ENCODE data around the gene SPECC1L.
"Not testable (repeated sequence)": the region's sequence is repeated elsewhere in the genome, so short reads cannot be mapped to it uniquely, and the experiment has no call there.

- TF ChIP-seq CTCF, POLR2A (IDR thresholded peaks at IDR 0.05): not testable (repeated sequence)
Measured at GRCh38 chr22:24240985-24241692, 29.5 kb upstream of the SPECC1L start.
